ENCODE measurements around the gene FRMPD2.

FRMPD2 gene

GRCh38 chr10:48272682-48273081 lies 1.8 kb downstream of the FRMPD2 start:
- H3K27ac ChIP-seq, result no peak overlapping the region
- H3K4me1 ChIP-seq, result no peaks in the 10 kb centered on the region
- H3K36me3 ChIP-seq, result no peaks in the 10 kb centered on the region
- H3K27me3 ChIP-seq, result no peaks in the 10 kb centered on the region
- no peak for TF ChIP-seq CTCF (IDR thresholded peaks at IDR 0.05)
- no peaks in the 10 kb centered on the region for H3K9me3 ChIP-seq
- DNase-seq, result no peak
- no peak overlapping the region for H3K4me3 ChIP-seq
- intact Hi-C loops (cut with DNase I; ENCODE audit: low total_unique reads), result no loop called here

GRCh38 chr10:48271047-48271730 lies 3.3 kb downstream of the FRMPD2 start:
- no peaks in the 10 kb centered on the region for H3K36me3 ChIP-seq
- no peaks in the 10 kb centered on the region for H3K9me3 ChIP-seq
- intact Hi-C loops (cut with DNase I; ENCODE audit: low total_unique reads), result no loop called here
- H3K27me3 ChIP-seq, result no peaks in the 10 kb centered on the region
- H3K4me1 ChIP-seq, result no peaks in the 10 kb centered on the region
- DNase-seq, result no peak
- no peak overlapping the region for H3K4me3 ChIP-seq
- H3K27ac ChIP-seq, result no peak overlapping the region
- TF ChIP-seq CTCF (IDR thresholded peaks at IDR 0.05), result no peak

- H3K27me3 ChIP-seq, result no peaks in the 10 kb centered on the region
- no peaks in the 10 kb centered on the region for H3K4me1 ChIP-seq
- TF ChIP-seq CTCF (IDR thresholded peaks at IDR 0.05), result no peak
- intact Hi-C loops (cut with DNase I; ENCODE audit: low total_unique reads), result loop anchor here (5.0 kb wide), 1 partner anchor 1271 kb away; the partner anchor contains the start of gene ERCC6
- H3K36me3 ChIP-seq, result no peaks in the 10 kb centered on the region
- H3K9me3 ChIP-seq, result no peaks in the 10 kb centered on the region
- DNase-seq, result no peak
- no peak overlapping the region for H3K27ac ChIP-seq
- H3K4me3 ChIP-seq, result no peak overlapping the region
Observed at GRCh38 chr10:48266528-48266927, 8.0 kb downstream of the FRMPD2 start.

GRCh38 chr10:48258105-48258504 lies 16.4 kb downstream of the FRMPD2 start:
- Histone ChIP-seq H3K9me3 (no peaks in the 10 kb centered on the region), H3K27me3 (peaks cover 0 to 3% of the 10 kb centered on the region in 2 donors)

GRCh38 chr10:48257407-48257961 lies 17.0 kb downstream of the FRMPD2 start:
- H3K27ac ChIP-seq, result no peak overlapping the region
- no peak overlapping the region for H3K4me3 ChIP-seq
- H3K36me3 ChIP-seq, result no peaks in the 10 kb centered on the region
- H3K27me3 ChIP-seq, result peaks cover 0 to 3% of the 10 kb centered on the region in 2 donors
- DNase-seq, result no peak
- H3K4me1 ChIP-seq, result no peaks in the 10 kb centered on the region
- TF ChIP-seq CTCF (IDR thresholded peaks at IDR 0.05), result no peak
- no peaks in the 10 kb centered on the region for H3K9me3 ChIP-seq
- intact Hi-C loops (cut with DNase I; ENCODE audit: low total_unique reads), result no loop called here

More at GRCh38 chr10:48258105-48258504, 16.4 kb downstream of the FRMPD2 start:
- Histone ChIP-seq H3K36me3 (no peaks in the 10 kb centered on the region), H3K4me1 (no peaks in the 10 kb centered on the region), H3K4me3 (no peak overlapping the region), H3K27ac (no peak overlapping the region)
- DNase-seq, result no peak
- TF ChIP-seq CTCF (IDR thresholded peaks at IDR 0.05), result no peak
- intact Hi-C loops (cut with DNase I; ENCODE audit: low total_unique reads), result no loop called here
